Sigmoid colon (tissue), 7 donors: ENCODE data around the gene CDC37L1. TPM values are rescaled to one million over a fixed set of nuclear protein-coding genes. Genes with fewer than 3 reads are reported as not detected.
"Not testable (repeated sequence)": the region's sequence is repeated elsewhere in the genome, so short reads cannot be mapped to it uniquely, and the experiment has no call there.

Source experiments
- DNase-seq: peaks from one replicate; pipeline ENCODE4 v3.0.0-alpha.2; 2019
- H3K27ac ChIP-seq, 4 donors: fragments of 200-600 bp; sonication (generic); one replicate each; pipeline ENCODE4 v1.5.1; 2016 to 2019; ENCODE audit warnings: mild to moderate bottlenecking in 1 of 4
- H3K27me3 ChIP-seq, 3 donors: fragments of 200-600 bp; sonication (generic); one replicate each; pipeline ENCODE4 v1.5.1; 2019; ENCODE audit warnings: mild to moderate bottlenecking in 1 of 3
- H3K36me3 ChIP-seq, 4 donors: fragments of 200-600 bp; sonication (generic); one replicate each; pipeline ENCODE4 v1.5.1; 2016 to 2019
- H3K4me1 ChIP-seq, 4 donors: fragments of 200-600 bp; sonication (generic); one replicate each; pipeline ENCODE4 v1.5.1; 2017 to 2019
- H3K4me3 ChIP-seq, 4 donors: fragments of 200-600 bp; sonication (generic); one replicate each; pipeline ENCODE4 v1.5.1; 2017 to 2019; ENCODE audit warnings: mild to moderate bottlenecking in 2 of 4, moderate library complexity in 1 of 4
- H3K9me3 ChIP-seq, 4 donors: fragments of 200-600 bp in 3 of 4; sonication (generic) in 3 of 4; one replicate each; pipeline versions ENCODE4 v1.5.1 to v1.6.1; 2013 to 2019
- CTCF ChIP-seq, 4 experiments: fragments of 450-650 bp in 3 of 4; fragments of 200-600 bp in 1 of 4; IDR thresholded peaks; one replicate each; pipeline ENCODE4 v1.5.1; 2016 to 2019; ENCODE audit warnings: antibody characterized with exemption in 4 of 4, mild to moderate bottlenecking in 3 of 4, moderate library complexity in 2 of 4
- EP300 ChIP-seq, 4 donors: sonication (generic); formaldehyde crosslinking; IDR thresholded peaks; one replicate each; pipeline ENCODE4 v1.6.1; 2017; ENCODE audit warnings: antibody characterized with exemption in 4 of 4
- POLR2A ChIP-seq, 2 donors: fragments of 450-650 bp; IDR thresholded peaks; one replicate each; pipeline ENCODE4 v1.6.1; 2016; ENCODE audit warnings: antibody characterized with exemption in 2 of 2, mild to moderate bottlenecking in 2 of 2, moderate library complexity in 2 of 2
- POLR2AphosphoS5 ChIP-seq, 4 donors: sonication (generic); formaldehyde crosslinking; IDR thresholded peaks; one replicate each; pipeline ENCODE4 v1.6.1; 2017; ENCODE audit warnings: antibody characterized with exemption in 4 of 4
- WGBS, 2 donors: extraction: QIAGEN DNeasy Blood & Tissue Kit; methylation state at CpG; one replicate each; pipeline ENCODE4 v1.1.7; 2013; 5-methylcytosine and 5-hydroxymethylcytosine counted together
- intact Hi-C: fragments of 100-400 bp; cut with DNase I; formaldehyde crosslinking; loops from one replicate; pipeline ENCODE4 v1.15.1; 2023
- polyA plus RNA-seq, 3 donors: library from polyadenylated mRNA; stranded (reverse); fragments of 200-250 nt; gene quantifications; one replicate each; pipeline ENCODE4 v1.2.3, GENCODE V29; 2013
- total RNA-seq, 4 donors: library from RNA; depleted of rRNA; stranded (reverse); fragments of >200 nt; gene quantifications; one replicate each; pipeline ENCODE4 v1.1.0, GENCODE V29; 2016
- donor health status: healthy with polysubstance abuse.
- donor health status: Bipolar disorder and iron deficiency.
- donor health status: healthy.

Gene CDC37L1
- total and polyA plus RNA-seq, 7 donors: 8.4 to 40.6 (median 30.7) TPM

- TF ChIP-seq POLR2AphosphoS5 (IDR thresholded peaks at IDR 0.05) (no peak), EP300 (IDR thresholded peaks at IDR 0.05) (no peak), POLR2A (IDR thresholded peaks at IDR 0.05) (no peak), CTCF (IDR thresholded peaks at IDR 0.05) (no peak)
- H3K9me3 ChIP-seq: no peaks in the 10 kb centered on the region
- no peak for DNase-seq
- no peak overlapping the region for H3K4me3 ChIP-seq
- H3K27ac ChIP-seq: no peak overlapping the region
- WGBS, 2 donors: 65 to 94% methylated on average over 3 of the region's 3 CpGs
- intact Hi-C loops: no loop called here
- no peaks in the 10 kb centered on the region for H3K36me3 ChIP-seq
- H3K27me3 ChIP-seq: no peaks in the 10 kb centered on the region
- H3K4me1 ChIP-seq: peaks cover 0 to 3% (median 1%) of the 10 kb centered on the region in 4 donors
Measured at GRCh38 chr9:4656621-4657020, 22.7 kb upstream of the CDC37L1 start.

GRCh38 chr9:4657426-4658159, 21.8 kb upstream of the CDC37L1 start:
- Histone ChIP-seq H3K9me3 (no peaks in the 10 kb centered on the region), H3K27ac (no peak overlapping the region), H3K27me3 (no peaks in the 10 kb centered on the region), H3K36me3 (no peaks in the 10 kb centered on the region), H3K4me3 (no peak overlapping the region), H3K4me1 (peaks cover 0 to 9% (median 4%) of the 10 kb centered on the region in 4 donors)
- TF ChIP-seq POLR2AphosphoS5 (IDR thresholded peaks at IDR 0.05): no peak
- TF ChIP-seq POLR2A (IDR thresholded peaks at IDR 0.05): no peak
- TF ChIP-seq EP300 (IDR thresholded peaks at IDR 0.05): no peak
- TF ChIP-seq CTCF (IDR thresholded peaks at IDR 0.05): no peak
- intact Hi-C loops: no loop called here
- DNase-seq: no peak
- 56 to 79% methylated on average over 4 of the region's 4 CpGs for WGBS, 2 donors

- H3K36me3 ChIP-seq, H3K9me3 ChIP-seq, H3K4me3 ChIP-seq, H3K27ac ChIP-seq, H3K27me3 ChIP-seq, DNase-seq: not testable (repeated sequence)
- intact Hi-C loops: loop anchor here (10.0 kb wide), 1 partner anchor 1136 kb away; the partner anchor contains the start of gene RFX3
- WGBS, 2 donors: 91% methylated on average over 4 of the region's 5 CpGs
- H3K4me1 ChIP-seq: peaks cover 0 to 38% (median 16%) of the 10 kb centered on the region in 4 donors
Measured at GRCh38 chr9:4660665-4661064, 18.7 kb upstream of the CDC37L1 start.

GRCh38 chr9:4661165-4661564, 18.2 kb upstream of the CDC37L1 start:
- no peaks in the 10 kb centered on the region for H3K9me3 ChIP-seq
- no peak overlapping the region for H3K4me3 ChIP-seq
- intact Hi-C loops: loop anchor here (10.0 kb wide), 1 partner anchor 1136 kb away; the partner anchor contains the start of gene RFX3
- 74 to 97% methylated on average over 1 of the region's 1 CpG for WGBS, 2 donors
- peaks cover 0 to 41% (median 16%) of the 10 kb centered on the region in 4 donors for H3K4me1 ChIP-seq
- DNase-seq: no peak
- H3K36me3 ChIP-seq: no peaks in the 10 kb centered on the region
- TF ChIP-seq POLR2AphosphoS5 (IDR thresholded peaks at IDR 0.05): no peak
- no peak for TF ChIP-seq POLR2A (IDR thresholded peaks at IDR 0.05)
- no peak for TF ChIP-seq CTCF (IDR thresholded peaks at IDR 0.05)
- no peak for TF ChIP-seq EP300 (IDR thresholded peaks at IDR 0.05)
- no peaks in the 10 kb centered on the region for H3K27me3 ChIP-seq
- no peak overlapping the region for H3K27ac ChIP-seq

- WGBS, 2 donors: 23 to 50% methylated on average over 5 of the region's 5 CpGs
- peak overlapping the region; percentile 81 to 89 (median 88) for H3K27ac ChIP-seq
Measured at GRCh38 chr9:4661611-4662010, 17.8 kb upstream of the CDC37L1 start.

More at GRCh38 chr9:4661611-4662010, 17.8 kb upstream of the CDC37L1 start:
- intact Hi-C loops: loop anchor here (1.0 to 10.0 kb wide), 3 partner anchors 18 to 1137 kb away; partner anchors contain the start of genes AK3, CDC37L1 and RFX3
- peak overlapping the region; percentile 85 to 98 (median 92) for H3K4me3 ChIP-seq
- DNase-seq: no peak
- TF ChIP-seq EP300 (IDR thresholded peaks at IDR 0.05) (no peak), POLR2AphosphoS5 (IDR thresholded peaks at IDR 0.05) (no peak), POLR2A (IDR thresholded peaks at IDR 0.05) (no peak), CTCF (IDR thresholded peaks at IDR 0.05) (no peak)
- H3K27me3 ChIP-seq: no peaks in the 10 kb centered on the region
- H3K9me3 ChIP-seq: no peaks in the 10 kb centered on the region
- no peaks in the 10 kb centered on the region for H3K36me3 ChIP-seq
- peaks cover 0 to 43% (median 17%) of the 10 kb centered on the region in 4 donors for H3K4me1 ChIP-seq
